ENCODE data around the gene GAB1.

GAB1 gene

DNA sequence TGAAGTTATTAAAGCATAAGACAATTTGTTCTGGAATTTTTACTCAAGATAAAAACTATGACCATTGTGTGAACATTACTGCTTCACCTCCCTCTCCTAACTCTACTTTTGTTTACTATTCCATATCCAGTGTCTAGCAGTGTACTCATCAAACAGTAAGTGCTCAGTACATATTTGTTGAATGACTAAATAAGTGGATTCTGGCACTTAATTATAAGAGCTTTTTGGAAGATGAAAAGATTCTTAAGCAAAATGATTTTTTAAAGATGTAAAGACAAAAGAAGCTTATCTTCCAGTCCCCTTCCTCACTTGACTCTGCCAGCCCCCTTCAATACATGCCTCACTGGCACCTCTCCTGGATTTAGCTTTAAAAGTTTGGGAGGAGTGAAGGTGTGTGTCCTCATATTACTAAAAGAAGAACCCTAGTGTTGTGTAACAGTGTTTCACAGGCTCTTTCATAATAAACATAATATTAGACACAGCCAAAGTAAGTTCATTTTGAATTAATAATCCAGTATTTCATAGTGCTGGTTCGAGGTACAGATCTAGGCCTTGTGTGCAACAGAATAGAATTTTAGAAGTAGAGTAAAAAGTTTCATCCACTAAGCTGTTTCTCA, 53.0 kb downstream of the GAB1 start:
- TF ChIP-seq EZH2 (IDR thresholded peaks at IDR 0.05; ENCODE audit: borderline replicate concordance, low read length), result no peak
- TF ChIP-seq, protein P1, sequence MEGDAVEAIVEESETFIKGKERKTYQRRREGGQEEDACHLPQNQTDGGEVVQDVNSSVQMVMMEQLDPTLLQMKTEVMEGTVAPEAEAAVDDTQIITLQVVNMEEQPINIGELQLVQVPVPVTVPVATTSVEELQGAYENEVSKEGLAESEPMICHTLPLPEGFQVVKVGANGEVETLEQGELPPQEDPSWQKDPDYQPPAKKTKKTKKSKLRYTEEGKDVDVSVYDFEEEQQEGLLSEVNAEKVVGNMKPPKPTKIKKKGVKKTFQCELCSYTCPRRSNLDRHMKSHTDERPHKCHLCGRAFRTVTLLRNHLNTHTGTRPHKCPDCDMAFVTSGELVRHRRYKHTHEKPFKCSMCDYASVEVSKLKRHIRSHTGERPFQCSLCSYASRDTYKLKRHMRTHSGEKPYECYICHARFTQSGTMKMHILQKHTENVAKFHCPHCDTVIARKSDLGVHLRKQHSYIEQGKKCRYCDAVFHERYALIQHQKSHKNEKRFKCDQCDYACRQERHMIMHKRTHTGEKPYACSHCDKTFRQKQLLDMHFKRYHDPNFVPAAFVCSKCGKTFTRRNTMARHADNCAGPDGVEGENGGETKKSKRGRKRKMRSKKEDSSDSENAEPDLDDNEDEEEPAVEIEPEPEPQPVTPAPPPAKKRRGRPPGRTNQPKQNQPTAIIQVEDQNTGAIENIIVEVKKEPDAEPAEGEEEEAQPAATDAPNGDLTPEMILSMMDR (IDR thresholded peaks at IDR 0.05; ENCODE audit: low read length), result no peak
- Histone ChIP-seq H3K9me2 (ENCODE audit: low read depth, low read length) (no peaks in the 10 kb centered on the region), H3K27me3 (ENCODE audit: insufficient read depth, low read length) (no peaks in the 10 kb centered on the region), H3K4me3 (ENCODE audit: low read depth, low read length, poor library complexity, severe bottlenecking) (no peak overlapping the region), H3K27ac (ENCODE audit: low read depth, low read length, poor library complexity, severe bottlenecking) (no peak overlapping the region), H3K4me1 (ENCODE audit: insufficient read depth, low read length, severe bottlenecking) (no peaks in the 10 kb centered on the region), H3F3A (ENCODE audit: insufficient read depth, low read length) (no peaks in the 10 kb centered on the region), H3K9me3 (ENCODE audit: low read length) (no peaks in the 10 kb centered on the region), H3K79me2 (ENCODE audit: insufficient read depth, low read length) (no peaks in the 10 kb centered on the region), H3K9ac (ENCODE audit: low read length) (no peak overlapping the region), H3K4me2 (ENCODE audit: low read length) (no peak overlapping the region), H4K20me1 (ENCODE audit: insufficient read depth, low read length) (no peaks in the 10 kb centered on the region), H2AFZ (ENCODE audit: low read length) (no peak overlapping the region), H3K36me3 (ENCODE audit: insufficient read depth, low read length) (no peaks in the 10 kb centered on the region)

DNA sequence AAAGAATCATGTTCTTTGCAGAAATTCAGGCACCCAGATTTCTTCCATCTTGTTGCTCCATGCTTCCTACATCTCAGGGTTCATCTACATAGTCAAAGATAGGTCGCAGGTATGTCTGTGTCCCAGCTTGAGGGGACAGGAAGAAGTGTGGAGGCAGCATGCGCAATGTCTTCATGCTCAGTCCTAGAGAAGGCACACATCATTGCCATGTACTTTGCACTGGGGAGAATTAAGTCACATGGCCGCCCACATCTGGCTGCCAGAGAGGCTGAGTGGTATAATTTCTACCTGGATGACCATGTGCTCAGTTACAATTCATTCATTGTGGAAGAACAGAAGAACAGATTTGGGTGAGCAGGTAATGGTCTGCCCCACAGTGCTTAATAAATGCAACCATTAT, 54.1 kb downstream of the GAB1 start:
- Histone ChIP-seq H3K9ac (ENCODE audit: low read length) (no peak overlapping the region), H3K4me3 (ENCODE audit: low read depth, low read length, poor library complexity, severe bottlenecking) (no peak overlapping the region), H3K27me3 (ENCODE audit: insufficient read depth, low read length) (no peaks in the 10 kb centered on the region), H3K27ac (ENCODE audit: low read depth, low read length, poor library complexity, severe bottlenecking) (no peak overlapping the region), H3K4me2 (ENCODE audit: low read length) (no peak overlapping the region), H2AFZ (ENCODE audit: low read length) (no peak overlapping the region), H3K9me2 (ENCODE audit: low read depth, low read length) (no peaks in the 10 kb centered on the region), H3K9me3 (ENCODE audit: low read length) (no peaks in the 10 kb centered on the region), H3F3A (ENCODE audit: insufficient read depth, low read length) (no peaks in the 10 kb centered on the region), H3K4me1 (ENCODE audit: insufficient read depth, low read length, severe bottlenecking) (no peaks in the 10 kb centered on the region), H3K79me2 (ENCODE audit: insufficient read depth, low read length) (no peaks in the 10 kb centered on the region), H4K20me1 (ENCODE audit: insufficient read depth, low read length) (no peaks in the 10 kb centered on the region), H3K36me3 (ENCODE audit: insufficient read depth, low read length) (no peaks in the 10 kb centered on the region)
- no peak for TF ChIP-seq EZH2 (IDR thresholded peaks at IDR 0.05; ENCODE audit: borderline replicate concordance, low read length)
- TF ChIP-seq, protein P1 (IDR thresholded peaks at IDR 0.05; ENCODE audit: low read length), result no peak

DNA sequence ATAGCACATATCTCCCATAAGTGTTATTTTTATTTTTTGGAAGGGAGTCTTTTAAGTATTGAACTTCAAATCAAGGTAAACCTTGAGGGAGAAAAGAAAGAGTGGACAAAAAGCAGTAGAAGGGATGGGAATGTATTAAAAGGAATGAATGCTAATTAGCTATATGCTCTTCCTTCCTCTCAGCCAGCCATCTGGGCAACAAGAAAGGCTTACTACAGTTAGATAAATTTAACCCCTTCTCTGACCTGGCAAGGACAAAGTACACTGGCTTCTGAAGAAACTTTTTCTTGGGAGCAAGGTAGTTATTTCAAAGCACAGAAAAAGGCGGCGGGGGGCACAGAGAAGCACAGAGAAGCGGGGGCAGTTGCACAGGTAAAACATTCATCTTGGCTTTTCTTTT, 54.6 kb downstream of the GAB1 start:
- Histone ChIP-seq H3F3A (ENCODE audit: insufficient read depth, low read length) (no peaks in the 10 kb centered on the region), H3K9ac (ENCODE audit: low read length) (no peak overlapping the region), H3K79me2 (ENCODE audit: insufficient read depth, low read length) (no peaks in the 10 kb centered on the region), H3K4me3 (ENCODE audit: low read depth, low read length, poor library complexity, severe bottlenecking) (no peak overlapping the region), H3K36me3 (ENCODE audit: insufficient read depth, low read length) (no peaks in the 10 kb centered on the region), H2AFZ (ENCODE audit: low read length) (no peak overlapping the region), H3K4me2 (ENCODE audit: low read length) (no peak overlapping the region), H3K4me1 (ENCODE audit: insufficient read depth, low read length, severe bottlenecking) (no peaks in the 10 kb centered on the region), H3K9me2 (ENCODE audit: low read depth, low read length) (no peaks in the 10 kb centered on the region), H3K27ac (ENCODE audit: low read depth, low read length, poor library complexity, severe bottlenecking) (no peak overlapping the region), H4K20me1 (ENCODE audit: insufficient read depth, low read length) (no peaks in the 10 kb centered on the region), H3K9me3 (ENCODE audit: low read length) (no peaks in the 10 kb centered on the region), H3K27me3 (ENCODE audit: insufficient read depth, low read length) (no peaks in the 10 kb centered on the region)
- TF ChIP-seq, protein P1 (IDR thresholded peaks at IDR 0.05; ENCODE audit: low read length), result no peak
- TF ChIP-seq EZH2 (IDR thresholded peaks at IDR 0.05; ENCODE audit: borderline replicate concordance, low read length), result no peak
